NCI-H128 (cell line): ENCODE results near the gene JAKMIP2.

ENCODE experiments used
- DNase-seq: peaks from one replicate; lab custom pipeline; 2025; ENCODE audit not compliant: unreplicated experiment; lab: John Stamatoyannopoulos, UW

JAKMIP2 gene

DNA sequence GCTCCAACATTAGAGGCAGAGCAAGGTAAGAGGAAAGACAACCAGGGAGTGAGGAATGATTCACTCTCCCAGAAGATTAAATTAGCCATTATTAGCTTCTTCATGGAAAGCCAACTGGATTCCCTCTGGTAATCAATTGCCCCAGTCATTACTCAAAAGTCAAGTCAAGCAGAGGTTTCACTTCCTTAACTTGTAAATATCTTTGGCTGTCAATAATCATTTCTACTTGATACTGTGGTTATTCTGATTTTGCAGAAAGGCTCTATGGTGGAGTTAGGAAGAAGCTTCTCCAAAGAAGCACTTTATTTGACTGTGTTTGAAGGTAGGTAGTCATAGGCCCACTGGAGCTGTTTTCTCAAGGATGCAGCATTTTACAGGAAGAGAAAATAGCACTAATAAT lies 78.0 kb downstream of the JAKMIP2 start:
- DNase-seq = no peak

DNA sequence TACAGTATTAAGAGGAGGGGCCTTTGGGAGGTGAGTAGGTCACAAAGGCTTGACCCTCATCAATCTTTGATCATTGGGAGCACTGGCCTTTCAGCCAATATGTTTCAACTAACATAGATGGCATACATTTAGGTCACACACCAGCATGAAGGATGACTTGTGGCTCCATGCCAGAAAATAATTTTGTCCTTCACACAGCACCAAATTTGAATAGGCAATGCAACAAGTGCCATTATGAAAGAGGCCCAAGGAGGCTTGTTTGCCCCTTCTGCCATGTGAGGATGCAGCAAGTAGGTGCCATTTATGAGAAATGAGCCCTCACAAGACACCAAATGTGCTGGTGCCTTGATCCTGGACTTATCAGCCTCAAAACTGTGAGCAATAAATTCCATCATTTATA lies 81.1 kb downstream of the JAKMIP2 start:
- no peak for DNase-seq

DNA sequence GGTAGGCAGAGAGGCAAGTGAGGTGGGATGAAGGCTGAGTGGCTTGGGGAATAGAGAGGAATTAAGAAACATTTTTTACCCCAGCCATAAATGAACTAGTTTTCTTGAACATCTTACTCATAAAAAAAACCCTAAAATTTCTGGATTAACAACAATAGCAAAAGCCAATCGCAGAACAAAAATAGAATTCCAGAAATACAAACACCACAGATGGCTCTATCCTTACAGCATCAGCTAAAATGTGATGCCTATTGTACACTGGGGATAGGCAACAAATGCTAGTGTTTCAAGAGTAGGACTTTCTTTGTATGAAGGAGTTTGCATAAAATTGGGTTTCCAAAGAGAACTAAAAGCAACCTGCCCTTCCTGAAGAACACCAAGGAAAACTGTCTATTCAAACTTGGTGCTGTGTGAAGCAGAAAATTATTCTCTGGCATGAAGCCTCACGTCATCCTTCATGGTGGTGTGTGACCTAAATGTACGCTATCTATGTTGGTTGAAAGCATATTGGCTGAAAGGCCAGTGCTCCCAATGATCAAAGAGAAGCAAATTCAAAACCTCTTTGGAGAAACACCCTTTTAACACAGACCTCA lies 82.9 kb downstream of the JAKMIP2 start:
- DNase-seq = no peak

DNA sequence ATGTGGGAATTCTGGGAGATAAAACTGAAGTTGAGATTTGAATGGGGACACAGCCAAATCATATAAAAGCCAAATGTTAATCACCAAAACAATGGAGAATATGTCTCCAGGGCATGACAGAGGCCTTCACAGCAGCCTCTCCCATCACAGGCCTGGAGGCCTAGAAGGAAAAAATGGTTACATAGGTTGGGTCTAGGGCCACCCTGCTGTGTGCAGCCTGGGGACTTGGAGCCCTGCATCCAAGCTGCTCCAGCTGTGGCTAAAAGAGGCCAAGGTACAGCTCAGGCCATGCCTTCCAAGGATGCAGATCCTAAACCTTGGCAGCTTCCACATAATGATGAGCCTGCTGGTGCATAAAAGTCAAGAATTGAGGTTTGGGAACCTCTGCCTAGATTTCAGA lies 85.1 kb downstream of the JAKMIP2 start:
- no peak for DNase-seq

DNA sequence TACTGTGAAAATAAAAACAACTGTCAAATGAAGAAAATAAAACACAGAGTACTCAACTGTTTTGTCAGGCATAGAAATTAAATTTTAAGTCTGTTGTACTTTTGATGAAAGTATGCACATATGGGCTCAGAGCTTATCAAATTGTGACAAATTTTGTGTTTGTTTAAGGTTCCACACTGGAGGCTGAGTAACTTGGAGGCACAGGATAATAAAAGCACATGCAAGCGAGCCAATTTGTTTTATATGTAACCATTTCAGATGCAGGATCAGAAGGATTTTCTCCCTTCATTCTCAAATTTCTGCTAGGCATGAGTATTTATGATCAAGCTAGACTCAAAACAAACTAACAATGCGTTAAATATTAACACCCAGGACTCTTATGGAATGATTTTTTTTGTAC lies 87.8 kb downstream of the JAKMIP2 start:
- no peak for DNase-seq

DNA sequence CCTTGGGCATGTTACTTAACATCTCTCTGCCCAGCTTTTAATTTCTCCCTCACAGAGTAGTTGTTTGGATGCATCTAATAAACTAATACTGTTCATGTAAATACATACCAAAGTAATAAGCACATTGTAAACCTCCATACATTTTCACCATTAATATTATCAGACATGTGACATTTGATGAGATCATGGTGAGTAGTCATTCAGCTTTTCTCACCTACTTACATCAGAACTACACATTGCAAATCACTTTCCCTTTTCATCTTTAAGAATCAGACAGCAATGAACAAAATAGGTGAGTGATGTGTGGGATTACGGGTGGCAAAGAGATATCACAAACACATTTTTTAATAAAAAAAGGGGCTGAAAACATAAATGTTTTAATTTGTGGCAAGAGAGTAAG lies 89.3 kb downstream of the JAKMIP2 start:
- no peak for DNase-seq

DNA sequence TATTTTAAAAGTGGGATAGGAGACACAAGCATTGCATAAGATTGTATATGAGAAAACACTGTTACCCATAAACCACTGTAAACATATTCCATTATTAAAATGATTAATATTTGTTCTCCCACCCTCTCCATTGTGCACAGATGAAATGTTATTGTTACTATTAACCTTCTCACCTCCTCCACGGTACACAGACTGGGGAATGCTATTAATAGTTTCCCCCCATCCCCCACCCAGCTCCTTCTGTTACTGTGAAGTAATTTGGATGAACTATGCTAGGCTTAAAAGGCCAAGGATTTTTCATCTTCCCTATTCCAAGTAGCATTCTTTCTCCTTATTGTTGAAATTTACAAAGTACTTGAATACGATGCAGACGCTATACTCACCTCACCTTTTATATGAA lies 91.4 kb downstream of the JAKMIP2 start:
- no peak for DNase-seq

DNA sequence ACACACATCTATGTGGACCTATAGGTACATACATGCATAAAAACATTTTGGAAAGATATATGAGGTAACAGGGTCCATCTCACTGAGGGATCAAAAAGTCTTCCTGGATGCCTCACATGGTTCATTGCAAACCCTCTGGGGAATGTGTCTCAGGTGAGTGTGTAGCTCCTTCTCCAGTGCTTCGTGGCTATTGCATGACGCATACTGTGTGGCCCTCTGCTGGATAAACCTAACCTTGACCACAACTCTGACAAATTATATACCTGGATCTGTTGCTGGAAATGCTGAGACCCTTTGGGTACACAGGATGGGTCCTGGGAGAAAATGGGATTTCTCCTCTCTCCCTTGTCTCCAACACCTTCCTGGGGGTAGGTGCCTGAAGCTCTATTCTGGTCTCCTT lies 91.9 kb downstream of the JAKMIP2 start:
- no peak for DNase-seq

DNA sequence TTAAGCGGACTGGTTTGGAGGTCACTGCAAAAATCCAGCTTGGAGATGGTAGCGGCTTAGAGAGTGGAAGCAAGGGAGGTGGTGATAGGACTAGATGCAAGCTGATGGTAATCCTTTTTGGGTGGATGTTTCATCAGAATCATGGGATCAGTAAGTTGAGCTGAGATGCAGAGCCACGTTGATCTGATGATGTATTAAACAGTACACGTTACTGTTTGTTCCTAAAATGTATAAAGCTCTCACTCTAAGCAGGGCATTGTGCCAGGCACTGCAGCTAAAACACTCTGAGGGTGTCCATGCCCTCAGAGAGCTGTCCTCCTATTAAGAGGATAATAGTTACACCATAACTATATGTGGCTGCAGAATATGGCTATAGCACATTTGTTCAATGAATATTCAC lies 93.1 kb downstream of the JAKMIP2 start:
- DNase-seq = no peak

DNA sequence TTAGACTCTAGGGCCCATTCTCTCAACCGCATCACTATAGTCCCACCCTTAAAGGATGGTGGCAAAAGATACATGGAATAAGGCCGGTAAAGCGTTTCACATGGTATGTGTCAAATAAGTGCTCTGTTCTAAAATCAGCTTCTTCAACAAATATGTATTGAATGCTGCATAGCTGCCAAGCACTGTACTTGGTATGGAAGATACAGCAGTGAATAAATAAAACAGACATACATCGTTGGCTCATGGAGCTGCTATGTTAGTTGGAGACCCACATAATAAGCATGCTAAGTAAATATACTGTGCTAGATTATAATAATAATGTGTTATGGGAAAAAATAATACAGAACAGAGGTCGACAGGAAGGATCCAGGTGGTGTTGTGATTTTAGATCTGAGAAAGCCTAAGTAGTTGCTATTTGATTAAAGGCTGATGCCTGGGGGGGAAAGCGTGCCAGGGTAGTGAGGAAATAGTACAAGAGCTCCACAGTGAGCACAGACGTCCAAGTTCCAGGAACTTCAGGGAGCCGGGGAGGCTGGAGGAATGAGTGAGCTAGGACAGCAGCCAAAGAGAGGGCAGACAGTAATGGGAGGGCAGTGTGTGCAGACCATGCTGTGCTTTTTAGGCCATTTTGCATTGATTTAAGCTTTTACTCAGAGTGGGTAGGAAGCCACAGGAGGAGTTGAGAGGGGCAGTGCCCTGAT lies 93.7 kb downstream of the JAKMIP2 start:
- no peak for DNase-seq

DNA sequence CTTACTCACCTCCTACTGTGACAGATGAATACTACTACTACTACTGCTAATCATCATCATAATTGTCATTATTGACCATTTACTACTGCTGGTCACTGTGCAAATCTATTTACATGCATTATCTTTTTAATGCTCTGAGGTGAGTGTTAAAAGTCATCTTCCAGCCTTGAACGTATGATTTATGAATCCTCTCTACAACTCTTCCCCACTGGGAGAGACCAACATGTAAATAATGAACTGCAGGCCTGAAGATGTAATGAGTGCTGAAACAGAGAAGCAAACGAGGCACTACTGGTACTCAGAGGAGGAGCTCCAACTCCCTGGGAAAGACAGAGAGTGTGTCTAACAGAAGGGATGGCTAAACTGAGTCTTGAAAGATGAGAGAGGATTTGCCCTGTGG lies 95.4 kb downstream of the JAKMIP2 start:
- no peak for DNase-seq

DNA sequence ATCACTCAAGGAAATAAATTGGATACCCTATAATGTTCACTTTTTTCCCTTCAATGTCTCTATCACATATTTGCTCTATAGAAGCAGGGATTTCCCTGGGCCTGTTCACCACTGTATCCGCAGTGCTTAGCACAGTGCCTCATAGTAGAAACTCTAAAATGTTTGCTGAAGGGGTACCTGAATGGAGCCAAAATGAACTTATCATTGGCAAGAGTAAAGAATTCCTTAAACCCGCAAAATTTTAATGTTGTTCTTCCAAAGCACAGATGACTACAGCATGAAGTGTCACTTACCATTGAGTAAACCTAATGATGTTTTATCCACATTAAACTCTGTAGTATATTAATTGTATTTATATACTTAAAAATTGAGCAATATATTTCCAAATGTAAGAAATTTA lies 96.1 kb downstream of the JAKMIP2 start:
- DNase-seq = no peak

DNA sequence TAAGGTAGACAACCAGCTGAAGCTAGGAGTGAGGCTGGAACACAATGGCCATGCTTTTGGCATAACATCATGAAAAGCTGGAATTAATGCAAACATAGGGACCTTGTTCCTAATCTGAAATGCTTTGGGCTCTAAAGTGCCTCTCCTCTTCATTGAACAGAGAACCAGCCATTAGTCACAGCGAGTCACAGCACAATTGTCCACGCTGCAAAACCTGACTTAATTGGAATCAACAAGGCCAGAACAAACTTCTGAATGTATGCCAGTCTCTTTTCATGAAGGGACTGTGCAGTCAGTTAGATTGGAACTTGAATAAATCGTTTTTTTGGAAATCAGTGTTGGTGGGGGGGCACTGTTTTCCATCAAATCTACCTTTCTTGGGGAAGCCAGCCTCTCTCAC lies 96.5 kb downstream of the JAKMIP2 start:
- DNase-seq = no peak

DNA sequence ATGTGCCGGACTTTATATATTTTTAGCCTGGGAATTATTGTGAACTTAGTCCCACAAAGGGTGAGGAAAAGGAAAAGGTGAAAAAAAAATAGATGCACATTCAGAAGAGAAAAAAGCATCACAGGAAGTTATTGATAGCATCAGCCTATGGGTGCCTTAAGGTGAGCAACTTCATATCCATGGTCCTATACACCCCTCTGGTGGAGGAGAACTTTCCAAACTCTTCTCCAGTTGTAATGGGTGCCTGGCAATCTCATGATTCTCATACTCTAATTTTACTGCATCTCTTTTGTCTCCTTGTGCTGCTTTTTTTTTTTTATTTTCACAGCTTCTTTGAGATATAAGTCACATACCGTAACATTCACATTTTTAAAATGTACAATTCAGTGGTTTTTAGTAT lies 107.4 kb downstream of the JAKMIP2 start:
- DNase-seq = no peak

DNA sequence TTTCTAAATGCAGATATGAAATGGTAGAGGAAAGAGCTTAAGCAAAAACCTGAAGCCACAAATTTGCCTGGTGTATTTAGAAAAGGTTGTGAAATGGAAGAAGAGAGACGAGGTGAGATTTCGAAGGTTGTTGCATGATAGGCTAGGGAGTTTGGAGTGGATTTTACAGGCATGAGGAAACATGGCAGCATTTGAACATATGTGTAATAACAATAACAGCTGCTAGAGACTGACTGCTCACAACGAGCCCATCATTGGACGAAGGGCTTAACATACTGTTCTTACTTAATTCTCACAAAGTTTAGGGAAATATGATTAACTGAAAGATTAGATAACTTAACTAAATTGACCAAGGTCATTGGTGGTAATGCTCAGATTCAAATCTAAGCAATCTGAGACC lies 108.1 kb downstream of the JAKMIP2 start:
- DNase-seq = no peak

DNA sequence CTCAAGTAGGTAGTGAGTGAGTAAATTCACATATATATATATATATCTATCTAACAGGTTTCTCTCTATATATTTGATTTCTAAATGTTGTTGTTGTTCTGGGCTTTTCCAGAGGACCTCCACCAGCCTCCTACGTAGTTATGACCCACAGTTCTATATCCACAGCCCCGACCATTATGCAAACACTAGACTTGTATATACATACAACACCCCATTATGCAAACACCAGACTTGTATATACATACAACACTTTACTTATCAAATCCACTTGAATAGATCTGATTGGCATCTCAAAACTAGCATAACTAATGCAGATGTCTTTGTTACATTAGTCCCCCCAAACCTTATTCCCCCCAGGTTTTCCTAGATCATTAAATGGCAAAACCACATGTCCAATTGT lies 108.7 kb downstream of the JAKMIP2 start:
- DNase-seq = no peak

DNA sequence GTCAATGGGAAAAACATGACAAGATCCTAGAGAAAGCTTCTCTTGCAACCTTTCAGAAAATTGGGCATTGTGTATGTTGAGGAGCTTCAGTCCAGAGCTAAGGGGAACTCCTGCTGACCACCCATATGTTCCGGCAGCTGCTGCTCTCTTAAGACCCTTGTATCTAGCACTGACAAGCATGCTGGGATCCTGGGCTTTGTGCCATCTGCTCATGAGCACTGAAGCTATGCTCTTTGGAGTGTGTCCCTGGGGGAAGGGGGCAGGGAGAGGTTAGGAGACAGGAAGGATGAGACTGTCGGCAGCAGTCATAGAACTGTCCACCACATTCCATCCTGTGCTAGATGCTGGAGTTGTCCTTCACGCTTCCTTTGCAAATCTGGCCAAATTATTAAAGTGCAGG lies 109.3 kb downstream of the JAKMIP2 start:
- DNase-seq = no peak

DNA sequence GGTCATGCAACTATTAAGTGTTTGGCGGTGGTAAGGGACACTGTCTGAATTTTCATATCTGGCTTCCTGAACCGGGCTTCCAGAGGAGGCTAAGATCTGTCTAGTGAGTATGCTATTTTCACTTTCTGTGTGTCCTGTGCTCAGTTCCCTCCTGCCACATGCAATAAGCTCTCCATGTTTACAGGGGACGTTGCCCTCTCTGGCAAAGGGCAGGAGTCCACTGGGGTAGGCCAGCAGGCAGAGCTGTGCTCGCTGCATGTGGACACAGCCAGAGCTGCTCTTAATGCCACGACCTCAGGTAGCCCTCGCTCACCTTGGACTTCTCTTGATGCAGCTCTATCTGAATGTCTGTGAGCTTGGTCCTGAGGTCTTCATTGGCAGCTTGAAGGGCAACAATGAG lies 111.2 kb downstream of the JAKMIP2 start:
- DNase-seq = no peak

DNA sequence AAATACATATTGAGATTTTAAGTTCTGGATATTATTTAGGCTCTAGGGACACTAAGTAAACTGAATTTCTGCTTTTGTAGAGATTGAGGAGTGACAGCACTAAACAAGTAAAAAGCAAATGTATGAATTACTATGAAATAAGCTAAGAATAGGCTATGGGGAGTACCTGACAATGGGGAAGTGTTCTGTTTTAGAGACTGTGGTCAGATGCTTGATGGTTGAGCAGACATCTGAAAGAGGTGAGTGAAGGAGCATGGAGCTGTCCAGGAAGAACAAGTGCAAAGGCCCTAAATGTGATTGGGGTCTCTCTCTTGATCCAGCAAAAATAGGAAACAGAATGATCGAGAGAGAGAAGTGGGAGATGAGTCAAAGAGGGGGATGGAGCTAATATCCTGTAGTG lies 111.7 kb downstream of the JAKMIP2 start:
- DNase-seq = no peak

DNA sequence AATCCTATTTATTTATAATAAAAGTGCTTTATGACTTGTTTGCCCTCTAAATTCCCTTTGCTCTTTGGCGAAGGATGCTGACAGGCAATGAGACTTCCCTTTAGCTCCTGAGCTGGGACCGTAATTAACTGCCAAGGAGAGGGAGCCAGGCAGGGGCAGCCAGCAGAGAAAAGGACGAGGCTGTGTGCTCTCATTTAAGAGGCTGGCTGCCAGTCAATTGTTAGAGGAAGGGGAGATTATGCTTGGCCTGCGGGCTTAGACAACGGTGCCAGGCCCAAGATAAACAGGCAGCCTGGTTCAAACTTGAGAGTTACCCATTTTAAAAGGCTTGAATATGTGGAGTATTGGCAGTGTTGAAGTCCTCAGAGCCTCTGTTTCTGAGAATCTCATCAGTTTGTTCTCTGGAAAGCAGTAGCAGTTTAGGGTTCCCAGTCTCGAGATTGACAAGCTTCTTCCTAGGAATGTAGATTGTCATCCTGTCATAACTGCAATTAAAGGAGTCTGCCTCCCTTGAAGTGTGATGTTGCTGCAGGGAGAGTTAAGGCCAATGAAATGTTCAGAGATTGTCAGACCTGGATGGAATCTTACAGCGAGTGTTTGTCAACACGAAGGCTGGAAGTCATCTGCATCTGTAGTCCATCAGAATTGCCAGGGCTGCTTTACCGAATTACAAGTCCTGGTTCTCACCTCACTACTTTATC lies 113.2 kb downstream of the JAKMIP2 start:
- no peak for DNase-seq

DNA sequence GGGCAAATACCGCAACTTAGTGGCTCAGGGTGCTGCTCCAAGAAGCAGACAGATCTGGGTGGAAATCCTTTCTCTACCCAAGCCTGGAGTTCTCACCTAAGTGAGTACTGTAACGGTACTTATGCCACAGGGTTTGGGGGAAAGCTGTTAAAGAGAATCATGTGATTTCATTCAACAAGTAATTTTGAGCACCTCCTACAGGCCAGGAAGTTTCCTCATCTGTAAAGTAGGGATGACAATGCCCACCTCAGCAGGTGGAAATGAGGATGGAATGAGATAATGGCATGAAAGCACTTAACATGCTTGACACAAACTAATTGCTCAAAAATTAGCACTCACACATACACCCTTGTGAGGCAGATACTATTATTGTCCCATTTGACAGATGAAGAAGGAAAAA lies 114.1 kb downstream of the JAKMIP2 start:
- DNase-seq = no peak

DNA sequence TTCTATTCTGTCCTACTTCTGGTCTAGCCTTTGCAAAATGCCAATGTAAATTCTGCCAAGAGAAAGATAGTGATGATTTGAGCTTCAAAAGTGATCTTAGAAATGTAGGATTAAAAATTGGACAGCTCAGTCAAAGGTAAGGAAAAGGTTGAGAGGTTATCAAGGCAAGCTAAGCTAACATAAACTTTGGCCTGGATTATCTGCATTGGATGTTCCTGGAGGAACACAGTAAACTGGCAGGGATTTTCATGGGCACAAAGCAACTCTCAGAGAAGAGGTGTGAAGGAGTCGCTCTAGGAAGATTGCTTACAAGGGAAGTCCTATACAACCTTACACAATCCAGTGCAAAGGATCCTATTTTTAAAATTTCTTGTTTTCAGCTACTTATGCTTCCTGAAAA lies 115.2 kb downstream of the JAKMIP2 start:
- DNase-seq = no peak

DNA sequence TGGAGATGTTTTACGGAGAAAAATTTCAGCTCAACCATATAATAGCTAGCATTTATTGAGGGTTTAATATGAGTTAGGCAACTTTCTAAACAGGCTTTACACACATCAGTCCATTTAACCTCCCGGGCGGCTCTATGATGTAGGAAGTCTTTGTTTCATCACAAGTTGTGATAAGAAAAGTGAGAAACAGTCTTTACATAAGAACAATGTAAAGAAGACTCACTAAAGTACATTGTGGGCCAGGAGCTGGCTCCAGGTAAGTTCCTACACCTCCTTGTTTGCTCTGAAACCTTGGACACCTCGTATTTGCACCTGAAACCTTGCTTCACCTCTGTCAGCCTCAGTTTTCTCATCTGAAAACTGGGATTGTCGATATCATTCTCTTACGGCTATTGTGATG lies 116.1 kb downstream of the JAKMIP2 start:
- no peak for DNase-seq
